Endothelial cell of coronary artery (primary cell): Measurements from ENCODE around the gene ZNF705A. TPM values are rescaled to one million over a fixed set of nuclear protein-coding genes. Genes with fewer than 3 reads are reported as not detected.

Source experiments
- total RNA-seq: library from RNA; depleted of rRNA; stranded (reverse); fragments of >200 nt; gene quantifications from 2 replicates; pipeline ENCODE4 v1.2.3, GENCODE V29; 2014

ZNF705A gene
- under 0.01 TPM in 1 of 2 replicates, not detected in the other for total RNA-seq

DNA sequence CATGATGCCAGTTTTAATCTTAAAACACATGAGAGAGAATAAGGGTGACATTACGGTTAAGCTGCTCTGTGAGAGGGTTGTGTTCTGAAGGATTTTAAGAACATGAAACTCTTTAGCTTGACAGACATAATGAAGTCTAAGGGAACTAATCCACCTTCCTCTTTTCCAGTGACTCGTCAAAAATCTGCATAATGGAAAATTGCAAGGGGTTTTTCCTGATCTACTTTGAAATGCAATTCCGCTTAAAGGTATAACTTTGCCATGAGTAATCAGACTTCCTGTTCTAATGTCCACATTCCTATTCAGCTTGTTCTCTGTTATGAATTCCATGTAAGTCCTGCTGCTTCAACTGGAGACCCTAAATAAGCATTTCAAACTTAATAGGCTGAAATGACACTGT, at the start of gene ZNF705A:
Gene ZNF705A (plus strand): TSS at position 171 of the 400 bp plus-strand sequence. CDS start 15,611 bp downstream, outside the sequence.

DNA sequence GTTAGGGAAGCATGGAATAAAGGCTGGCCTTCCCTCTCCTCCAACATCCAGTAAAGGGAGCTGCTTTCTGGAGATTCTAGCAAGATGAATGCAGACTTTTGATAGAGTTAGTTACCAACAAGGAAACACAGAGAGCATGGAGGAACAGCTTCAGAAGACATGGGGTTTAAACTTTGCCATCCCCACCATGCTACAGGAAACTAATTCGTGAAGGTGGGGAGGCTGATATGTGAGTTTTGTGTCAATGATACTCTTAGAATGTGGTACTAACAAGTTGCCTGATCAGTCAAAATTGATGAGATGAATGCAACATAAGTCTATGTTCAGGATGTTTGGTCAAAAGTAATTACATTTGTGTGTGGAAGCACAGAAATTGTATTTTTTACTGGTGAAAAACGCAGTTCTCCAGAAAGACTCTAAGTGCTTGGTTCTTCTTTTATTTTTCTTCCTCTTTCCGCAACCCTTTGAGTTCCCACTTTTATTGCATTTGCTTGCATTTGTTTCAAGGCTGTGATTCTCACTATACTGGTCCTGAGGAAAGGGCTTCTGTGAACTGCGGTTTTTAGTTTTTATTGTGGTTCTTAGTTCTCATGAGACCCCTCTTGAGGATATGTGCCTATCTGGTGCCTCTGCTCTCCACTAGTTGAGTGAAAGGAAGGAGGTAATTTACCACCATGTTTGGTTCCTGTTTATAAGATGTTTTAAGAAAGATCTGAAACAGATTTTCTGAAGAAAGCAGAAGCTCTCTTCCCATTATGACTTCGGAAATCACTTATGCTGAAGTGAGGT, 33.5 kb upstream of the ZNF705A start, which contains the start of gene CLEC4A:
Gene CLEC4A (plus strand): TSS at position 494 of the 789 bp plus-strand sequence. CDS start 262 bp downstream, at position 756.

DNA sequence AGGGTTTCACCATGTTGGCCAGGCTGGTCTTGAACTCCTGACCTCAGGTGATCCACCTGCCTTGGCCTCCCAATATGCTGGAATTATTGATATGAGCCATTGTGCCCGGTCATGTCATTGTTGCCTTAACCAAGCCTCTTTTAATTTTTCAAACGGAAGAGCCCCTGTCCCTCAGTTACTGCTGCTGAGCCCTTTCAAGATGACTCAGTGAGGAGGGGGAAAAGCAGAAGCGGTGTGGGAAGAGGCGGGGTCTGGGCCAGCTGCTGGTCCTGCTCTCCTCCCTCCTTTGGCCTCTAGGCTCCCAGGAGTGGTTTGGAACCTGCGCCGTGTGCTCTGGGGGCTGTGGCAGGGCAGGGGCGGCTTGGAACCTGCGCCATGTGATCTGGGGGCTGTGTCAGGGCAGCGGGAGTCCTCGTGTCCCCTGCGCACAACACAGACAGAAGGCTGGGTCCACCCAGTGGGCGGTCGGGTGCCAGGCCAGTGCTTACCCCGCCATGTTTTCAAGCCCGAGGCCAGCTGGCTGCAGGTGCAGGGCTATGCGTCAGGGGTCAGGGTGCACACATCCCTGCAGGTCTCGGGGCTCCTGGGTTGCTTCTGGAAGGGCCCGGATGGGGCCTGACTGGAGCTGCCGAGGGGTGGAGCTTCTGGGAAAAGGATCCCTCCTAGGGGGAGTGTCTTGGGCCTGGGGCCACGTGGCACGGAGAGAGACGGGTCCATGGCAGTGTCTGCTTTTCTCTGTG, 70.3 kb downstream of the ZNF705A start, which contains the start of gene FAM90A1:
Gene FAM90A1 (minus strand): TSS at position 627 of the 740 bp plus-strand sequence. CDS start 2,786 bp downstream, outside the sequence.

Other genes with a start within 250 kb of the ZNF705A start
- gene SLC2A3, start 220.8 kb upstream of the ZNF705A start, total RNA-seq: 26.7 and 54.7 TPM in 2 replicates
- gene FOXJ2, start 124.3 kb upstream of the ZNF705A start, total RNA-seq: 2.4 and 4.2 TPM in 2 replicates
- 0.09 and 0.28 TPM in 2 replicates for gene C3AR1, start 90.7 kb upstream of the ZNF705A start, total RNA-seq
- 21.4 and 31.2 TPM in 2 replicates for gene NECAP1, start 74.7 kb upstream of the ZNF705A start, total RNA-seq
- gene CLEC4A, start 33.4 kb upstream of the ZNF705A start, total RNA-seq: 0.09 TPM in 1 of 2 replicates, not detected in the other
- 0.09 TPM in 1 of 2 replicates, not detected in the other for gene FAM90A1, start 70.6 kb downstream of the ZNF705A start, total RNA-seq